Neural progenitor cell (in vitro differentiated cells): ENCODE measurements around the gene FBXL13. TPM values are rescaled to one million over a fixed set of nuclear protein-coding genes. Genes with fewer than 3 reads are reported as not detected.
A peak's percentile ranks its signal among the peaks of the same experiment; 100 is the strongest.
"Not testable (repeated sequence)": the region's sequence is repeated elsewhere in the genome, so short reads cannot be mapped to it uniquely, and the experiment has no call there.

Source experiments
- DNase-seq: peaks from one replicate; pipeline ENCODE4 v3.0.0-alpha.2; 2016; ENCODE audit warnings: low spot score
- H2AFZ ChIP-seq: fragments of 200-600 bp; sonication (generic); replicated peaks from 2 replicates; pipeline ENCODE4 v1.6.1; 2016; ENCODE audit warnings: antibody characterized with exemption
- H3F3A ChIP-seq: fragments of 200-600 bp; sonication (generic); 2 replicates; pipeline ENCODE4 v1.6.1; 2016; ENCODE audit warnings: antibody characterized with exemption, low read depth
- H3K27ac ChIP-seq: fragments of 200-600 bp; sonication (generic); 2 replicates; pipeline ENCODE4 v1.5.1; 2016; ENCODE audit warnings: mild to moderate bottlenecking
- H3K27me3 ChIP-seq: fragments of 200-600 bp; sonication (generic); 2 replicates; pipeline ENCODE4 v1.6.1; 2016; ENCODE audit warnings: mild to moderate bottlenecking, moderate library complexity
- H3K36me3 ChIP-seq: fragments of 200-600 bp; sonication (generic); 2 replicates; pipeline ENCODE4 v1.5.1; 2016
- H3K4me1 ChIP-seq: fragments of 200-600 bp; sonication (generic); 2 replicates; pipeline ENCODE4 v1.6.1; 2016; ENCODE audit warnings: mixed run types
- H3K4me2 ChIP-seq: fragments of 200-600 bp; sonication (generic); 2 replicates; pipeline ENCODE4 v1.6.1; 2016
- H3K4me3 ChIP-seq: fragments of 200-600 bp; sonication (generic); 2 replicates; pipeline ENCODE4 v1.5.1; 2016
- H3K79me2 ChIP-seq: fragments of 200-600 bp; sonication (generic); 2 replicates; pipeline ENCODE4 v1.6.1; 2016; ENCODE audit warnings: low read depth
- H3K9ac ChIP-seq: fragments of 200-600 bp; sonication (generic); 2 replicates; pipeline ENCODE4 v1.6.1; 2016
- H3K9me3 ChIP-seq: fragments of 200-600 bp; sonication (generic); 2 replicates; pipeline ENCODE4 v1.5.1; 2016; ENCODE audit warnings: low read depth
- H4K20me1 ChIP-seq: fragments of 200-600 bp; sonication (generic); 2 replicates; pipeline ENCODE4 v1.6.1; 2016; ENCODE audit warnings: low read depth
- H3K27ac Mint-ChIP-seq: 3 replicates; pipeline ENCODE4 v1.8.0; 2021; ENCODE audit warnings: mixed read lengths
- H3K27me3 Mint-ChIP-seq: 2 replicates; pipeline ENCODE4 v1.8.0; 2022; ENCODE audit warnings: low read depth, mild to moderate bottlenecking, inconsistent platforms, moderate library complexity, mixed read lengths; ENCODE audit not compliant: insufficient read depth
- H3K36me3 Mint-ChIP-seq: 3 replicates; pipeline ENCODE4 v1.8.0; 2021; ENCODE audit warnings: mixed read lengths
- H3K4me1 Mint-ChIP-seq: 3 replicates; pipeline ENCODE4 v1.8.0; 2021; ENCODE audit warnings: mixed read lengths
- H3K4me3 Mint-ChIP-seq: 3 replicates; pipeline ENCODE4 v1.8.0; 2021; ENCODE audit warnings: mild to moderate bottlenecking, moderate library complexity, mixed read lengths
- H3K9me3 Mint-ChIP-seq: 3 replicates; pipeline ENCODE4 v1.8.0; 2020; ENCODE audit warnings: mixed read lengths
- EZH2 ChIP-seq: fragments of 200-600 bp; sonication (generic); IDR thresholded peaks from 2 replicates; pipeline ENCODE4 v1.6.1; 2017; ENCODE audit warnings: antibody characterized with exemption, mild to moderate bottlenecking, moderate library complexity
- EZH2phosphoT487 ChIP-seq: fragments of 200-600 bp; sonication (generic); IDR thresholded peaks from 2 replicates; pipeline ENCODE4 v1.6.1; 2017; ENCODE audit warnings: antibody characterized with exemption
- total RNA-seq: library from RNA; depleted of rRNA; stranded (reverse); fragments of >200 nt; gene quantifications from 2 replicates; pipeline ENCODE4 v1.2.3, GENCODE V29; 2015; ENCODE audit warnings: low replicate concordance
- TF ChIP-seq, protein P1 (sequence below): fragments of 200-600 bp; sonication (generic); IDR thresholded peaks from 2 replicates; pipeline ENCODE4 v1.5.1; 2017; ENCODE audit warnings: antibody characterized with exemption, mild to moderate bottlenecking

FBXL13 gene
- total RNA-seq, 1 donor from 2014 or later: 8.2 TPM

DNA sequence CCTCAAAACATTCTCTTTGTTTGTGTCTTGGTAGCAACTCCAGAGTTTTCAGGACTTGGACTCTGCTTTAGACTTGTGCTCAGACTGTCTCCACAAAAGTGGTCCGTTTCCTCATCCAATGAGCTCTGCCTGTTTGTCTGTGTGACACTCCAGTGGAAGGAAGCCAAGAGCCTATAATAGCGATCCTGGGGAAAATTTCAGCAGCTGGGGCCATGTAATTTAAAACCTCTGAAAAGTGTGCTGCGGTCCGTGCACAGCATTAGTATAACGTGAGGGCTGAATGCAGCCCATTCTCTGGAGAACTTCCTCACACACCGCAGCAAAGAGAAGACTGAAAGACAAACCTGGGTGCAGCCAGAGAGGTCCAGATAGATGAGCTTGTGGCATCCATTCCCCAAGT, 161.9 kb downstream of the FBXL13 start, which contains the start of gene LRRC17:
Gene LRRC17 (plus strand): TSS at position 259 of the 400 bp plus-strand sequence. CDS start 20,914 bp downstream, outside the sequence.
- TF ChIP-seq, protein P1, sequence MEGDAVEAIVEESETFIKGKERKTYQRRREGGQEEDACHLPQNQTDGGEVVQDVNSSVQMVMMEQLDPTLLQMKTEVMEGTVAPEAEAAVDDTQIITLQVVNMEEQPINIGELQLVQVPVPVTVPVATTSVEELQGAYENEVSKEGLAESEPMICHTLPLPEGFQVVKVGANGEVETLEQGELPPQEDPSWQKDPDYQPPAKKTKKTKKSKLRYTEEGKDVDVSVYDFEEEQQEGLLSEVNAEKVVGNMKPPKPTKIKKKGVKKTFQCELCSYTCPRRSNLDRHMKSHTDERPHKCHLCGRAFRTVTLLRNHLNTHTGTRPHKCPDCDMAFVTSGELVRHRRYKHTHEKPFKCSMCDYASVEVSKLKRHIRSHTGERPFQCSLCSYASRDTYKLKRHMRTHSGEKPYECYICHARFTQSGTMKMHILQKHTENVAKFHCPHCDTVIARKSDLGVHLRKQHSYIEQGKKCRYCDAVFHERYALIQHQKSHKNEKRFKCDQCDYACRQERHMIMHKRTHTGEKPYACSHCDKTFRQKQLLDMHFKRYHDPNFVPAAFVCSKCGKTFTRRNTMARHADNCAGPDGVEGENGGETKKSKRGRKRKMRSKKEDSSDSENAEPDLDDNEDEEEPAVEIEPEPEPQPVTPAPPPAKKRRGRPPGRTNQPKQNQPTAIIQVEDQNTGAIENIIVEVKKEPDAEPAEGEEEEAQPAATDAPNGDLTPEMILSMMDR: no peak
- TF ChIP-seq EZH2phosphoT487 (no peak), EZH2 (no peak)
- H3K9ac ChIP-seq: no peak within 1 kb of the TSS

DNA sequence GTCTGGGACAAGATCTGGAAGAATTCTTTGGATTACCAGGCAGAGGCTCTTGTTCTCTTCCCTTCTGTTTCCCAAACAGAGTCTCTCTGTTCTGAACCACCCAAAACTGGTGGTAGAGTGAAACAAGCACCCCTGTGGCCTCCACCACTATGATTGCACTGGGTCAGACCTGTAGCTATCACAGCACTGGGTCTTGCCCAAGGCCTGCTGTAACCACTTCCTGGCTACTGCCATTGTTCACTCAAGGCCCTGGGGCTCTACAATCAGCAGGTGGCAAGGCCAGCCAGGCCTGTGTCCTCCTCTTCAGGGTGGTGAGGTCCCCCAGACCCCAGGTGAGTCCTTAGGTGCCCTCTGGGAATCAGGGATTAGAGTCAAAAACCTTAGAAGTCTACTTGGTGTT, 165.9 kb downstream of the FBXL13 start:
- Histone ChIP-seq H3K9me3 (peaks cover 2% of the 10 kb centered on the region), H3K9ac (no peak overlapping the region), H3K4me3 (no peak overlapping the region), H3K4me1 (peaks cover 15% of the 10 kb centered on the region), H3F3A (peaks cover 5% of the 10 kb centered on the region), H2AFZ (no peak overlapping the region), H4K20me1 (no peaks in the 10 kb centered on the region), H3K36me3 (no peaks in the 10 kb centered on the region), H3K79me2 (no peaks in the 10 kb centered on the region), H3K27ac (no peak overlapping the region), H3K4me2 (no peak overlapping the region), H3K27me3 (no peaks in the 10 kb centered on the region)
- Mint-ChIP-seq H3K4me1 (peaks cover 17% of the 10 kb centered on the region), H3K9me3 (peaks cover 8% of the 10 kb centered on the region), H3K36me3 (no peaks in the 10 kb centered on the region), H3K4me3 (no peak overlapping the region), H3K27me3 (no peaks in the 10 kb centered on the region), H3K27ac (no peak overlapping the region)
- no peak for DNase-seq
- TF ChIP-seq EZH2: no peak
- TF ChIP-seq, protein P1: no peak
- no peak for TF ChIP-seq EZH2phosphoT487

More for the DNA sequence above, 161.9 kb downstream of the FBXL13 start, which contains the start of gene LRRC17:
- Mint-ChIP-seq H3K27me3 (no peaks in the 10 kb centered on the region), H3K4me1 (peaks cover 27% of the 10 kb centered on the region), H3K27ac (peak within 1 kb of the TSS; percentile 84), H3K9me3 (peaks cover 3% of the 10 kb centered on the region), H3K36me3 (no peaks in the 10 kb centered on the region), H3K4me3 (peak within 1 kb of the TSS; percentile 89)
- Histone ChIP-seq H3K27me3 (no peaks in the 10 kb centered on the region), H3K4me2 (peak within 1 kb of the TSS; percentile 61), H3K4me1 (peaks cover 26% of the 10 kb centered on the region), H3K4me3 (no peak within 1 kb of the TSS), H3K79me2 (no peaks in the 10 kb centered on the region), H3K9me3 (no peaks in the 10 kb centered on the region), H4K20me1 (no peaks in the 10 kb centered on the region), H3K27ac (no peak within 1 kb of the TSS), H2AFZ (peak within 1 kb of the TSS; percentile 38), H3K36me3 (no peaks in the 10 kb centered on the region), H3F3A (peaks cover 16% of the 10 kb centered on the region)
- DNase-seq: peak; percentile 43

DNA sequence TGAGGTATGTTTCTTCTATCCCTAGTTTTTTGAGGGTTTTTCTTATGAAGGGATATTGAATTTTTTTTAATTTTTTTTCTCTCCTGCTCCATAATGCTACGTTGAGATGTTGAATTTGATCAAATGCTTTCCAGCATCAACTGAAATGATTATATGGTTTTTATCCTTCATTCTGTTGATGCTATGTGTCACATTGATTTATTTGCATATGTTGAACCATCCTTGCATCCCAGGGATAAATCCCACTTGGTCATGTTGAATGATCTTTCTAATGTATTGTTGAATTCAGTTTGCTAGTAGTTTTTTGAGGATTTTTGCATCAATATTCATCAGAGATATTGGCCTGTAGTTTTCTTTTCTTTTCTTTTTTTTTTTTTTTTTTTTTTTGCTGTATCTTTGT, 171.0 kb downstream of the FBXL13 start:
- H3K4me3 ChIP-seq, H3K9ac ChIP-seq, H4K20me1 ChIP-seq, H3K27ac ChIP-seq, H2AFZ ChIP-seq, H3K4me2 ChIP-seq, H3K27ac Mint-ChIP-seq, H3K4me3 Mint-ChIP-seq, H3K9me3 ChIP-seq, H3F3A ChIP-seq, H3K36me3 Mint-ChIP-seq, H3K27me3 Mint-ChIP-seq, H3K27me3 ChIP-seq, H3K4me1 Mint-ChIP-seq, H3K4me1 ChIP-seq, DNase-seq, H3K79me2 ChIP-seq, H3K36me3 ChIP-seq: not testable (repeated sequence)
- peaks cover 10% of the 10 kb centered on the region for H3K9me3 Mint-ChIP-seq

DNA sequence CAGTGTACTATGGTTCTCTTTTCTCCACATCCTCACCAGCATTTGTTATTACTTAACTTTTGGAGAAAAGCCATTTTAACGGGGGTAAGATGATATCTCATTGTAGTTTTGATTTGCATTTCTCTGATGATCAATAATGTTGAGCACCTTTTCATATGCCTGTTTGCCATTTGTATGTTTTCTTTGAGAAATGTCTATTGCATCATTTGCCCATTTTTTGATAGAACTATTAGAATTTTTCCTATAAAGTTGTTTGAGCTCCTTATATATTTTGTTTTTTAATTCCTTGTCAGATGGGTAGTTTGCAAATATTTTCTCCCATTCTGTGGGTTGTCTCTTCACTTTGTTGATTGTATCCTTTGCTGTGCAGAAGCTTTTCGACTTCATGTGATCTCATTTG, 172.5 kb downstream of the FBXL13 start:
- H3K36me3 ChIP-seq, H3K27ac ChIP-seq, DNase-seq, H2AFZ ChIP-seq, H3K9ac ChIP-seq, H3K4me1 Mint-ChIP-seq, H3K27me3 Mint-ChIP-seq, H3K9me3 ChIP-seq, H3K27ac Mint-ChIP-seq, H3K4me1 ChIP-seq, H3F3A ChIP-seq, H3K36me3 Mint-ChIP-seq, H3K27me3 ChIP-seq, H3K4me2 ChIP-seq, H3K79me2 ChIP-seq, H3K4me3 ChIP-seq, H3K4me3 Mint-ChIP-seq, H3K9me3 Mint-ChIP-seq, H4K20me1 ChIP-seq: not testable (repeated sequence)
